Liver (tissue), 9 donors: Measurements from ENCODE around the gene RBM18. TPM values are rescaled to one million over a fixed set of nuclear protein-coding genes. Genes with fewer than 3 reads are reported as not detected.

Experiments
- DNase-seq: peaks from one replicate; pipeline ENCODE4 v3.0.0-alpha.2; 2017; ENCODE audit warnings: low spot score
- H3K27ac ChIP-seq, 2 donors: one replicate each; pipeline ENCODE4 v1.7.0; 2013; ENCODE audit warnings: inconsistent platforms in 2 of 2, low read length in 2 of 2, control low read depth in 1 of 2, low read depth in 1 of 2, mild to moderate bottlenecking in 1 of 2
- H3K27me3 ChIP-seq, 4 donors: one replicate each; pipeline versions ENCODE4 v1.6.1 to v1.7.0; 2013; ENCODE audit warnings: low read length in 3 of 4, inconsistent platforms in 1 of 4, mild to moderate bottlenecking in 1 of 4, moderate library complexity in 1 of 4; ENCODE audit not compliant: control insufficient read depth in 4 of 4, insufficient read depth in 4 of 4
- H3K36me3 ChIP-seq, 4 donors: one replicate each; pipeline versions ENCODE4 v1.6.1 to v1.7.0; 2013; ENCODE audit warnings: low read length in 3 of 4, mild to moderate bottlenecking in 3 of 4, low read depth in 1 of 4, moderate library complexity in 1 of 4; ENCODE audit not compliant: control insufficient read depth in 4 of 4, insufficient read depth in 3 of 4
- H3K4me1 ChIP-seq, 4 donors: one replicate each; pipeline versions ENCODE4 v1.6.1 to v1.7.0; 2013; ENCODE audit warnings: low read length in 3 of 4, mild to moderate bottlenecking in 3 of 4, moderate library complexity in 1 of 4; ENCODE audit not compliant: control insufficient read depth in 4 of 4, insufficient read depth in 4 of 4
- H3K4me3 ChIP-seq, 3 donors: one replicate each; pipeline versions ENCODE4 v1.6.1 to v1.7.0; 2013; ENCODE audit warnings: low read length in 3 of 3, control low read depth in 1 of 3, low read depth in 1 of 3, mild to moderate bottlenecking in 1 of 3
- H3K9ac ChIP-seq, 2 donors: one replicate each; pipeline ENCODE4 v1.7.0; 2013; ENCODE audit warnings: low read length in 2 of 2, mild to moderate bottlenecking in 2 of 2, moderate library complexity in 2 of 2, control low read depth in 1 of 2, low read depth in 1 of 2
- H3K9me3 ChIP-seq, 4 donors: one replicate each; pipeline versions ENCODE4 v1.6.1 to v1.7.0; 2013; ENCODE audit warnings: low read length in 3 of 4; ENCODE audit not compliant: control insufficient read depth in 4 of 4
- EGR1 ChIP-seq, 2 donors: IDR thresholded peaks; 2 replicates each; pipeline ENCODE4 v1.6.1; 2016 to 2018; ENCODE audit warnings: antibody characterized with exemption in 2 of 2, low read depth in 2 of 2
- FOXA1 ChIP-seq: IDR thresholded peaks from 2 replicates; pipeline ENCODE4 v1.6.1; 2016; ENCODE audit warnings: antibody characterized with exemption
- FOXA2 ChIP-seq: IDR thresholded peaks from 2 replicates; pipeline ENCODE4 v1.6.1; 2016; ENCODE audit warnings: antibody characterized with exemption
- GABPA ChIP-seq, 2 donors: IDR thresholded peaks in 1 of 2; conservative IDR thresholded peaks in 1 of 2; 2 replicates each; pipeline ENCODE4 v1.6.1; 2016; ENCODE audit warnings: antibody characterized with exemption in 2 of 2, mild to moderate bottlenecking in 1 of 2, moderate library complexity in 1 of 2
- HNF4A ChIP-seq, 2 donors: conservative IDR thresholded peaks; 2 replicates each; pipeline ENCODE4 v1.6.1; 2016; ENCODE audit warnings: antibody characterized with exemption in 2 of 2, mild to moderate bottlenecking in 2 of 2
- HNF4G ChIP-seq: IDR thresholded peaks from 2 replicates; pipeline ENCODE4 v1.6.1; 2016; ENCODE audit warnings: antibody characterized with exemption
- MAX ChIP-seq: IDR thresholded peaks from 2 replicates; pipeline ENCODE4 v1.6.1; 2016; ENCODE audit warnings: antibody characterized with exemption
- REST ChIP-seq: IDR thresholded peaks from 2 replicates; pipeline ENCODE4 v1.6.1; 2016; ENCODE audit warnings: antibody characterized with exemption, mild to moderate bottlenecking
- RXRA ChIP-seq, 2 donors: IDR thresholded peaks; 2 replicates each; pipeline ENCODE4 v1.6.1; 2017 to 2018; ENCODE audit warnings: antibody characterized with exemption in 2 of 2, mild to moderate bottlenecking in 1 of 2
- SP1 ChIP-seq: IDR thresholded peaks from 2 replicates; pipeline ENCODE4 v1.6.1; 2018; ENCODE audit warnings: antibody characterized with exemption, mild to moderate bottlenecking
- TAF1 ChIP-seq: conservative IDR thresholded peaks from 2 replicates; pipeline ENCODE4 v1.6.1; 2016; ENCODE audit warnings: antibody characterized with exemption, mild to moderate bottlenecking
- YY1 ChIP-seq: IDR thresholded peaks from 2 replicates; pipeline ENCODE4 v1.6.1; 2016; ENCODE audit warnings: antibody characterized with exemption, mild to moderate bottlenecking
- ZBTB33 ChIP-seq: IDR thresholded peaks from 2 replicates; pipeline ENCODE4 v1.6.1; 2016; ENCODE audit warnings: antibody characterized with exemption
- WGBS: extraction: QIAGEN DNeasy Blood & Tissue Kit; methylation state at CpG from one replicate; pipeline ENCODE4 v1.1.7; 2013; 5-methylcytosine and 5-hydroxymethylcytosine counted together
- polyA plus RNA-seq, 2 donors: library from polyadenylated mRNA; stranded (reverse) in 1 of 2; unstranded in 1 of 2; fragments of 200-250 nt in 1 of 2; fragments of >200 nt in 1 of 2; fragmentation: Nextera tagmentation in 1 of 2; extraction: Ambion mirVana in 1 of 2; gene quantifications; one replicate each; pipeline versions ENCODE4 v1.2.1 to v1.2.3, GENCODE V29; 2013 to 2015
- total RNA-seq, 2 donors: library from RNA; depleted of rRNA; stranded (reverse); fragments of >200 nt; gene quantifications; one replicate each; pipeline ENCODE4 v1.2.3, GENCODE V29; 2014
- donor health status: healthy.
- donor health status: healthy.
- donor health status: healthy.
- donor health status: healthy.
- donor health status: healthy.

The RBM18 gene
- total and polyA plus RNA-seq, 4 donors = 3.4 to 7.7 (median 5.5) TPM

GRCh38 chr9:122262073-122262472, 2.6 kb downstream of the RBM18 start (continued):
- TF ChIP-seq REST = no peak
- no peak for TF ChIP-seq EGR1 (IDR thresholded peaks at IDR 0.05; ENCODE audit: low read depth in 2 of 2)
- no peak for TF ChIP-seq FOXA1
- no peak for TF ChIP-seq RXRA (IDR thresholded peaks at IDR 0.05)
- no peak for TF ChIP-seq MAX
- no peak for TF ChIP-seq HNF4G
- no peak for TF ChIP-seq TAF1

GRCh38 chr9:122261469-122261881, 3.2 kb downstream of the RBM18 start:
- WGBS = 40% methylated on average over 1 of the region's 1 CpG
- no peak for DNase-seq
- H3K27ac ChIP-seq = no peak overlapping the region
- peaks cover 5 to 37% (median 21%) of the 10 kb centered on the region in 4 donors for H3K4me1 ChIP-seq
- H3K9me3 ChIP-seq = no peaks in the 10 kb centered on the region
- no peak for TF ChIP-seq FOXA2
- TF ChIP-seq GABPA (IDR thresholded peaks at IDR 0.05 in 1 of 2, conservative IDR thresholded peaks at IDR 0.05 in 1 of 2) = no peak
- TF ChIP-seq REST = no peak
- TF ChIP-seq YY1 = no peak
- H3K27me3 ChIP-seq = no peaks in the 10 kb centered on the region
- peaks cover 2 to 17% (median 12%) of the 10 kb centered on the region in 4 donors for H3K36me3 ChIP-seq
- H3K4me3 ChIP-seq = no peak overlapping the region
- no peak overlapping the region for H3K9ac ChIP-seq

GRCh38 chr9:122258886-122259415, 5.7 kb downstream of the RBM18 start:
- Histone ChIP-seq H3K9ac (no peak overlapping the region), H3K9me3 (no peaks in the 10 kb centered on the region), H3K4me3 (no peak overlapping the region), H3K4me1 (peaks cover 3 to 23% (median 12%) of the 10 kb centered on the region in 4 donors), H3K27me3 (no peaks in the 10 kb centered on the region), H3K36me3 (peaks cover 2 to 21% (median 15%) of the 10 kb centered on the region in 4 donors), H3K27ac (no peak overlapping the region)
- DNase-seq = no peak
- 93% methylated on average over 2 of the region's 2 CpGs for WGBS
- TF ChIP-seq ZBTB33 = no peak
- TF ChIP-seq GABPA (IDR thresholded peaks at IDR 0.05 in 1 of 2, conservative IDR thresholded peaks at IDR 0.05 in 1 of 2) = no peak
- TF ChIP-seq YY1 = no peak
- no peak for TF ChIP-seq HNF4A (conservative IDR thresholded peaks at IDR 0.05)
- TF ChIP-seq FOXA1 = no peak
- TF ChIP-seq SP1 = no peak
